IMR-90 (cell line): ENCODE results near the gene LFNG. TPM values are rescaled to one million over a fixed set of nuclear protein-coding genes. Genes with fewer than 3 reads are reported as not detected.

Source experiments
- ATAC-seq: fragments of 200-7000 bp; cut with Tn5 transposase; 2 replicates; pipeline ENCODE4 v1.9.1; 2020; ENCODE audit warnings: low read depth, mild to moderate bottlenecking, moderate library complexity
- BruUV-seq: library from RNA; stranded (reverse); fragments of 400-500 nt; replicated peaks from 2 replicates; lab custom pipeline; 2021; lab: Mats Ljungman, UMichigan
- CTCF ChIA-PET: fragments of 300-600 bp; formaldehyde crosslinking; extraction: SDS; loops from one replicate; lab custom pipeline; 2021; ENCODE audit warnings: antibody characterized with exemption; lab: Yijun Ruan, JAX
- POLR2A ChIA-PET: fragments of 300-600 bp; sonication (Branson Sonifier 250); formaldehyde crosslinking; loops from one replicate; lab custom pipeline; 2022; ENCODE audit warnings: antibody characterized with exemption; ENCODE audit not compliant: unreplicated experiment; lab: Charles Lee
- DNase-seq: peaks from one replicate; pipeline ENCODE4 v3.0.0; 2013
- H2AFZ ChIP-seq: replicated peaks from 2 replicates; pipeline ENCODE3; 2013; ENCODE audit warnings: low read length, mild to moderate bottlenecking; ENCODE audit not compliant: poor library complexity
- H2AK5ac ChIP-seq: 2 replicates; pipeline ENCODE4 v1.6.1; 2013; ENCODE audit warnings: low read depth, low read length, inconsistent platforms
- H2AK9ac ChIP-seq: replicated peaks from 2 replicates; pipeline ENCODE3; 2013; ENCODE audit warnings: mild to moderate bottlenecking, low read depth, low read length, moderate library complexity; ENCODE audit not compliant: poor library complexity
- H2BK120ac ChIP-seq: 2 replicates; pipeline ENCODE4 v1.6.1; 2013; ENCODE audit warnings: low read depth, low read length, inconsistent platforms
- H2BK15ac ChIP-seq: 3 replicates; pipeline ENCODE4 v1.6.1; 2013; ENCODE audit warnings: low read depth, low read length, inconsistent platforms
- H2BK20ac ChIP-seq: 2 replicates; pipeline ENCODE4 v1.6.1; 2013; ENCODE audit warnings: low read depth, mild to moderate bottlenecking, inconsistent platforms, low read length, moderate library complexity
- H2BK5ac ChIP-seq: 2 replicates; pipeline ENCODE4 v1.6.1; 2013; ENCODE audit warnings: mild to moderate bottlenecking, low read depth, low read length, inconsistent platforms; ENCODE audit not compliant: poor library complexity, severe bottlenecking
- H3K14ac ChIP-seq: replicated peaks from 2 replicates; pipeline ENCODE4 v1.6.1; 2013; ENCODE audit warnings: low read depth, low read length, inconsistent platforms
- H3K18ac ChIP-seq: 2 replicates; pipeline ENCODE4 v1.6.1; 2013; ENCODE audit warnings: low read depth, low read length, control low read depth
- H3K23ac ChIP-seq: 2 replicates; pipeline ENCODE4 v1.6.1; 2013; ENCODE audit warnings: low read depth, low read length, inconsistent platforms
- H3K27ac ChIP-seq: 2 replicates; pipeline ENCODE4 v1.5.1; 2013; ENCODE audit warnings: mild to moderate bottlenecking, control low read depth, low read length; ENCODE audit not compliant: insufficient read depth
- H3K27me3 ChIP-seq: 2 replicates; pipeline ENCODE4 v1.6.1; 2013; ENCODE audit warnings: low read length; ENCODE audit not compliant: control insufficient read depth, insufficient read depth
- H3K36me3 ChIP-seq: 2 replicates; pipeline ENCODE4 v1.6.1; 2013; ENCODE audit warnings: low read length, mixed read lengths; ENCODE audit not compliant: control insufficient read depth, insufficient read depth
- H3K4ac ChIP-seq: 2 replicates; pipeline ENCODE4 v1.6.1; 2013; ENCODE audit warnings: low read depth, low read length, inconsistent platforms
- H3K4me1 ChIP-seq: 2 replicates; pipeline ENCODE4 v1.6.1; 2013; ENCODE audit warnings: low read length, mixed read lengths; ENCODE audit not compliant: control insufficient read depth, insufficient read depth
- H3K4me2 ChIP-seq: 2 replicates; pipeline ENCODE4 v1.6.1; 2013; ENCODE audit warnings: low read depth, mild to moderate bottlenecking, control low read depth, low read length, moderate library complexity
- H3K4me3 ChIP-seq: 2 replicates; pipeline ENCODE4 v1.5.1; 2013; ENCODE audit warnings: low read depth, mild to moderate bottlenecking, control low read depth, low read length, moderate library complexity; ENCODE audit not compliant: insufficient read depth
- H3K56ac ChIP-seq: 2 replicates; pipeline ENCODE4 v1.6.1; 2013; ENCODE audit warnings: low read length, inconsistent platforms; ENCODE audit not compliant: insufficient read depth; ENCODE audit errors: extremely low read depth
- H3K79me1 ChIP-seq, 2 experiments: 2 replicates each; pipeline ENCODE4 v1.6.1; 2013; ENCODE audit warnings: low read length in 2 of 2, inconsistent platforms in 1 of 2, low read depth in 1 of 2
- H3K9ac ChIP-seq: 2 replicates; pipeline ENCODE4 v1.6.1; 2013; ENCODE audit warnings: low read depth, low read length, control low read depth
- H3K9me1 ChIP-seq: 2 replicates; pipeline ENCODE4 v1.6.1; 2013; ENCODE audit warnings: low read length, inconsistent platforms; ENCODE audit not compliant: insufficient read depth
- H3K9me3 ChIP-seq: 2 replicates; pipeline ENCODE4 v1.6.1; 2013; ENCODE audit warnings: low read length; ENCODE audit not compliant: control insufficient read depth, insufficient read depth
- H4K20me1 ChIP-seq: 2 replicates; pipeline ENCODE4 v1.6.1; 2013; ENCODE audit warnings: low read length, inconsistent platforms; ENCODE audit not compliant: insufficient read depth
- H4K5ac ChIP-seq: 2 replicates; pipeline ENCODE4 v1.6.1; 2013; ENCODE audit warnings: mild to moderate bottlenecking, low read depth, low read length, control low read depth
- H4K8ac ChIP-seq, 2 experiments: 2 replicates each; pipeline ENCODE4 v1.6.1; 2013; ENCODE audit warnings: low read depth in 2 of 2, low read length in 2 of 2, control low read depth in 1 of 2, inconsistent platforms in 1 of 2
- H4K91ac ChIP-seq: 2 replicates; pipeline ENCODE4 v1.6.1; 2013; ENCODE audit warnings: low read depth, low read length, inconsistent platforms; ENCODE audit not compliant: insufficient read depth
- BHLHE40 ChIP-seq: fragments of 150-350 bp; IDR thresholded peaks from 2 replicates; pipeline ENCODE4 v1.6.1; 2016; ENCODE audit warnings: mild to moderate bottlenecking, low read depth, low read length
- CHD1 ChIP-seq: IDR thresholded peaks from 2 replicates; pipeline ENCODE4 v1.6.1; 2012; ENCODE audit warnings: low read depth, low read length, improper control_type of control experiment
- CTCF ChIP-seq: conservative IDR thresholded peaks from 2 replicates; pipeline ENCODE4 v1.5.1; 2012; ENCODE audit warnings: mild to moderate bottlenecking, low read depth, low read length, improper control_type of control experiment
- ELK1 ChIP-seq: fragments of 150-350 bp; IDR thresholded peaks from 2 replicates; pipeline ENCODE4 v1.6.1; 2016; ENCODE audit warnings: low read depth, mild to moderate bottlenecking, low read length, moderate library complexity, borderline replicate concordance
- FOS ChIP-seq: fragments of 150-350 bp; IDR thresholded peaks from 2 replicates; pipeline ENCODE4 v1.6.1; 2016; ENCODE audit warnings: low read depth, low read length
- MAZ ChIP-seq: IDR thresholded peaks from 2 replicates; pipeline ENCODE4 v1.6.1; 2012; ENCODE audit warnings: low read depth, mild to moderate bottlenecking, low read length, improper control_type of control experiment, moderate library complexity, borderline replicate concordance
- MXI1 ChIP-seq: IDR thresholded peaks from 2 replicates; pipeline ENCODE4 v1.6.1; 2012; ENCODE audit warnings: low read depth, mild to moderate bottlenecking, low read length, moderate library complexity, borderline replicate concordance
- NFE2L2 ChIP-seq: fragments of 150-350 bp; IDR thresholded peaks from 2 replicates; pipeline ENCODE4 v1.6.1; 2016; ENCODE audit warnings: low read depth, mild to moderate bottlenecking, low read length
- RAD21 ChIP-seq: IDR thresholded peaks from 2 replicates; pipeline ENCODE4 v1.6.1; 2012; ENCODE audit warnings: low read length, improper control_type of control experiment
- RFX5 ChIP-seq: IDR thresholded peaks from 2 replicates; pipeline ENCODE4 v1.8.0; 2012; ENCODE audit warnings: low read depth, mild to moderate bottlenecking, low read length, moderate library complexity
- SMC3 ChIP-seq: fragments of 150-350 bp; IDR thresholded peaks from 2 replicates; pipeline ENCODE4 v1.6.1; 2016; ENCODE audit warnings: low read depth, mild to moderate bottlenecking, antibody characterized with exemption, low read length, moderate library complexity
- WGBS, 2 experiments: methylation state at CpG; one replicate each; pipeline versions ENCODE4 v1.1.5 to v1.1.7; 2013; ENCODE audit warnings: missing lambda C conversion rate in 2 of 2; ENCODE audit not compliant: insufficient read length in 1 of 2; ENCODE audit errors: extremely low coverage in 2 of 2; 5-methylcytosine and 5-hydroxymethylcytosine counted together
- dilution Hi-C: fragments of 300-500 bp; cut with HindIII; formaldehyde crosslinking; loops from one replicate; pipeline ENCODE4 v1.14.3; 2018; ENCODE audit warnings: low sequenced_read_pairs; ENCODE audit not compliant: unreplicated experiment
- in situ Hi-C: fragments of 300-500 bp; cut with MboI; formaldehyde crosslinking; loops from 3 replicates; pipeline ENCODE4 v1.14.3; 2019; ENCODE audit warnings: low sequenced_read_pairs, inconsistent platforms, mixed read lengths
- intact Hi-C: fragments of 100-400 bp; cut with micrococcal nuclease; formaldehyde crosslinking; loops from 2 replicates; pipeline ENCODE4 v1.10.0; 2022
- polyA plus RNA-seq, 3 experiments: library from polyadenylated mRNA; depleted of rRNA; stranded (reverse); fragments of >200 nt; gene quantifications; 2 replicates each; pipeline ENCODE4 v1.2.3, GENCODE V29; 2012; ENCODE audit warnings: low replicate concordance in 1 of 3
- total RNA-seq: library from RNA; depleted of rRNA; stranded (reverse); fragments of >200 nt; gene quantifications from 2 replicates; pipeline ENCODE4 v1.2.3, GENCODE V29; 2012

The LFNG gene
- total and polyA plus RNA-seq, 2 of the 4 experiments (the other 2 are of a cell fraction), result 1.8 to 5.1 TPM

- Histone ChIP-seq H3K27ac (no peak overlapping the region), H2BK120ac (no peak overlapping the region), H3K18ac (no peak overlapping the region), H3K4me3 (no peak overlapping the region), H4K5ac (no peak overlapping the region), H4K20me1 (no peaks in the 10 kb centered on the region), H3K14ac (no peak overlapping the region), H3K4ac (no peak overlapping the region), H2BK5ac (no peak overlapping the region), H3K9ac (no peak overlapping the region), H3K9me1 (no peaks in the 10 kb centered on the region), H2AFZ (no peak overlapping the region), H3K4me2 (no peak overlapping the region), H2BK20ac (no peak overlapping the region), H3K79me1 (no peaks in the 10 kb centered on the region), H3K27me3 (peaks cover 3% of the 10 kb centered on the region; the same call in 1 of the 2 replicates), H4K8ac (no peak overlapping the region), H3K4me1 (peaks cover 6% of the 10 kb centered on the region; the same call in 1 of the 2 replicates), H3K36me3 (no peaks in the 10 kb centered on the region), H4K91ac (no peak overlapping the region), H2BK15ac (no peak overlapping the region), H3K23ac (no peak overlapping the region), H2AK5ac (no peak overlapping the region), H3K9me3 (no peaks in the 10 kb centered on the region), H2AK9ac (no peak overlapping the region), H3K56ac (no peak overlapping the region)
- BruUV-seq, result no TSS peak
- intact Hi-C loops (loop anchor here (10.0 kb wide), 2 partner anchors 171 to 681 kb away; no protein-coding TSS in a partner anchor), in situ Hi-C loops (no loop called here), dilution Hi-C loops (no loop called here)
- TF ChIP-seq BHLHE40 (no peak), RFX5 (no peak), ELK1 (no peak), RAD21 (no peak), SMC3 (no peak), CHD1 (no peak), CTCF (no peak), FOS (no peak), MAZ (no peak), MXI1 (no peak), NFE2L2 (no peak)
- no peak for ATAC-seq
- no peak for DNase-seq
- CTCF ChIA-PET, result no interaction called here
- POLR2A ChIA-PET, result no interaction called here
- 29% methylated on average over 1 of the region's 15 CpGs; no CpG with 5 or more reads in 1 of the 2 experiments for WGBS, 2 experiments
These were observed 45.4 kb upstream of the LFNG start for GRCh38 chr7:2474224-2474623.
